ENCODE measurements around the gene HSF2.

Gene HSF2

DNA sequence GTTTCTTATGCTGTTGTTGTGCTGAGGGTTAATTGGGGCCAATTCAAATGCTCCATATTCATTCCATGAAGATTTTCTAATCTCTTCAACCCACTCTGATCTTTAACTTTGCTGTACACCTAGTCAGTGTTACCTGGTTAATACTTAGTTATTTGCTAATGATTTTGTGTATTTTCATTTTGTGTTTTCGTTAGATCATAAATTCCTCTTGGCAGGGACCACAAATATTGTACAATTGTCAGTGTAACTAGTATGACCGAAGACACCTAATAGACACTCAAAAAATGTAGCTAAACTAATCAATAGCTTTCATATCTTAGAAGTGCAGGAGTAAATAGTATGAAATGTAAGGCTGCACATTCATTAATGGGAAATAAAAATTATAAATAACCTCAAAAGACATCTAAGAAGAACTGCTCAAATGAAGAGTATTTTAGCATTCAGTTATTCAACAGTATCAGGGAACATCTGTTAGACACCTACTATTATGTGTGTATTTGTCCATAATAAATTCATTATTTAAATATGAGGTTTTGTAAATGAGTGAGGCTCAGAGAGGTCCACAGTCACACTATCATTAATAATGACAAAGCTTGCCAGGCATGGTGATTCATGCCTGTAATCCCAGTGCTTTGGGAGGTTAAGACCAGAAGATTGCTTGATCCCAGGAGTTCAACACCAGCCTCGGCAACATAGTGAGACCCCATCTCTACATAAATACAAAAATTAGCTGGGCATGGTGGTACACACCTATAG lies 13.4 kb upstream of the HSF2 start:
- no peaks in the 10 kb centered on the region for H3F3A ChIP-seq (ENCODE audit: insufficient read depth, low read length)
- no peak overlapping the region for H3K27ac ChIP-seq (ENCODE audit: low read depth, low read length, poor library complexity, severe bottlenecking)
- TF ChIP-seq, protein P1, sequence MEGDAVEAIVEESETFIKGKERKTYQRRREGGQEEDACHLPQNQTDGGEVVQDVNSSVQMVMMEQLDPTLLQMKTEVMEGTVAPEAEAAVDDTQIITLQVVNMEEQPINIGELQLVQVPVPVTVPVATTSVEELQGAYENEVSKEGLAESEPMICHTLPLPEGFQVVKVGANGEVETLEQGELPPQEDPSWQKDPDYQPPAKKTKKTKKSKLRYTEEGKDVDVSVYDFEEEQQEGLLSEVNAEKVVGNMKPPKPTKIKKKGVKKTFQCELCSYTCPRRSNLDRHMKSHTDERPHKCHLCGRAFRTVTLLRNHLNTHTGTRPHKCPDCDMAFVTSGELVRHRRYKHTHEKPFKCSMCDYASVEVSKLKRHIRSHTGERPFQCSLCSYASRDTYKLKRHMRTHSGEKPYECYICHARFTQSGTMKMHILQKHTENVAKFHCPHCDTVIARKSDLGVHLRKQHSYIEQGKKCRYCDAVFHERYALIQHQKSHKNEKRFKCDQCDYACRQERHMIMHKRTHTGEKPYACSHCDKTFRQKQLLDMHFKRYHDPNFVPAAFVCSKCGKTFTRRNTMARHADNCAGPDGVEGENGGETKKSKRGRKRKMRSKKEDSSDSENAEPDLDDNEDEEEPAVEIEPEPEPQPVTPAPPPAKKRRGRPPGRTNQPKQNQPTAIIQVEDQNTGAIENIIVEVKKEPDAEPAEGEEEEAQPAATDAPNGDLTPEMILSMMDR (IDR thresholded peaks at IDR 0.05; ENCODE audit: low read length), result no peak
- TF ChIP-seq EZH2 (IDR thresholded peaks at IDR 0.05; ENCODE audit: borderline replicate concordance, low read length), result no peak
- H4K20me1 ChIP-seq (ENCODE audit: insufficient read depth, low read length), result no peaks in the 10 kb centered on the region
- no peaks in the 10 kb centered on the region for H3K4me1 ChIP-seq (ENCODE audit: insufficient read depth, low read length, severe bottlenecking)
- H3K9me2 ChIP-seq (ENCODE audit: low read depth, low read length), result no peaks in the 10 kb centered on the region
- no peaks in the 10 kb centered on the region for H3K36me3 ChIP-seq (ENCODE audit: insufficient read depth, low read length)
- H3K27me3 ChIP-seq (ENCODE audit: insufficient read depth, low read length), result no peaks in the 10 kb centered on the region
- H3K4me3 ChIP-seq (ENCODE audit: low read depth, low read length, poor library complexity, severe bottlenecking), result no peak overlapping the region
- H3K4me2 ChIP-seq (ENCODE audit: low read length), result no peak overlapping the region
- H3K79me2 ChIP-seq (ENCODE audit: insufficient read depth, low read length), result no peaks in the 10 kb centered on the region
- H3K9me3 ChIP-seq (ENCODE audit: low read length), result no peaks in the 10 kb centered on the region
- no peak overlapping the region for H3K9ac ChIP-seq (ENCODE audit: low read length)
- no peak overlapping the region for H2AFZ ChIP-seq (ENCODE audit: low read length)

DNA sequence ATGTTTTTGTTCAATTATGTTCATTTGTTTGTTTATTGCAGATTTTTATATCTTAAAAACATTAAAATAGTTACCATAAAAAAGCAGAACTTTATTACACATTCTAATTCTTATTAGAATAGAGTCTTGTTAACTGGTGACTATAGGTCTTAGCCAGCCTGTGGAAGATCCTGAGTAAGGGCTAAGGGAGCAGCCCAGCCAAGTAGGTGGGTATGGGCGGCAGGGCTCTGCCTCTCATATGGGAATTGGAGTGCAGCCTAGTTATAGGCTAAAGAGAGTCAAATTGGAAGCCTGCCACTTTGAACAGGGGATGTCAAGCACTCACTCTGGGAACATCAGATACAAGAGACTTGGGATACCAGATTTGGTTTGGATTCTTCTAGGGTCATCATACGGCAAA lies 10.5 kb upstream of the HSF2 start:
- H3K4me1 ChIP-seq (ENCODE audit: insufficient read depth, low read length, severe bottlenecking), result no peaks in the 10 kb centered on the region
- no peak overlapping the region for H3K4me2 ChIP-seq (ENCODE audit: low read length)
- H3K9me3 ChIP-seq (ENCODE audit: low read length), result no peaks in the 10 kb centered on the region
- no peak overlapping the region for H3K27ac ChIP-seq (ENCODE audit: low read depth, low read length, poor library complexity, severe bottlenecking)
- H3K79me2 ChIP-seq (ENCODE audit: insufficient read depth, low read length), result no peaks in the 10 kb centered on the region
- H3F3A ChIP-seq (ENCODE audit: insufficient read depth, low read length), result no peaks in the 10 kb centered on the region
- H2AFZ ChIP-seq (ENCODE audit: low read length), result no peak overlapping the region
- TF ChIP-seq, protein P1 (IDR thresholded peaks at IDR 0.05; ENCODE audit: low read length), result no peak
- TF ChIP-seq EZH2 (IDR thresholded peaks at IDR 0.05; ENCODE audit: borderline replicate concordance, low read length), result no peak
- H3K9me2 ChIP-seq (ENCODE audit: low read depth, low read length), result no peaks in the 10 kb centered on the region
- no peak overlapping the region for H3K4me3 ChIP-seq (ENCODE audit: low read depth, low read length, poor library complexity, severe bottlenecking)
- H3K9ac ChIP-seq (ENCODE audit: low read length), result no peak overlapping the region
- no peaks in the 10 kb centered on the region for H3K36me3 ChIP-seq (ENCODE audit: insufficient read depth, low read length)
- no peaks in the 10 kb centered on the region for H3K27me3 ChIP-seq (ENCODE audit: insufficient read depth, low read length)
- no peaks in the 10 kb centered on the region for H4K20me1 ChIP-seq (ENCODE audit: insufficient read depth, low read length)

DNA sequence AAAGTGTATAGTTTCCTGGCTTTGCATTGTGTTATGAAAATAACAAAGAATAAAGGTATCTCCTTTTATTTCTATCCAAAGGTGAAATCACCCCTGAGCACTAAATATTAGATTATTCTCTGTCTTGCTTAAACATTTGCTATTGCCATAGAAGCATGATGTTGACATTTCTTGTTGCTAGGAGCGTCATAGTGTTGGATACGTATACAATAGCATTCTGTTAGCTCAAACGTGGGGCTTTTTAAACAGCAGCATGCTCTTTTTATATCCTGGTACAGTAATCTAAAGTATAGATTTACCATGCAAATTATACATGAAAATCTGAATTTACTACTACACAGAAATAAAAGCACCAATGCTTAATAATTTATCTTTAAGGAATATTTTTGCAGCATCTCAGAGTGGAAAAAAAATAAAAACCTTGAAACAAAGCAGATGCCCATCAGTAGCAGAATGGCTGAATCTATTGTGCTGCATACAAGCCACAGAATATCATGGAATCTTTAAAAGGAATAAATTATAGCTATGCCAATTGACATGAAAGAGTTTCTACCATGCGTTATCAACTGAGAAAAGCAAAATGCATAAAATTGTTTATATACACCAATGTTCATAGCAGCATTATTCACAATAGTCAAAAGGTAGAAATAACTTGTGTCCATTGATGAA lies 9.6 kb upstream of the HSF2 start:
- H2AFZ ChIP-seq (ENCODE audit: low read length), result no peak overlapping the region
- H3K27me3 ChIP-seq (ENCODE audit: insufficient read depth, low read length), result no peaks in the 10 kb centered on the region
- H3K36me3 ChIP-seq (ENCODE audit: insufficient read depth, low read length), result no peaks in the 10 kb centered on the region
- H3K9me2 ChIP-seq (ENCODE audit: low read depth, low read length), result no peaks in the 10 kb centered on the region
- no peak overlapping the region for H3K4me2 ChIP-seq (ENCODE audit: low read length)
- H3F3A ChIP-seq (ENCODE audit: insufficient read depth, low read length), result no peaks in the 10 kb centered on the region
- no peak overlapping the region for H3K4me3 ChIP-seq (ENCODE audit: low read depth, low read length, poor library complexity, severe bottlenecking)
- H3K4me1 ChIP-seq (ENCODE audit: insufficient read depth, low read length, severe bottlenecking), result no peaks in the 10 kb centered on the region
- H3K27ac ChIP-seq (ENCODE audit: low read depth, low read length, poor library complexity, severe bottlenecking), result no peak overlapping the region
- no peak for TF ChIP-seq EZH2 (IDR thresholded peaks at IDR 0.05; ENCODE audit: borderline replicate concordance, low read length)
- TF ChIP-seq, protein P1 (IDR thresholded peaks at IDR 0.05; ENCODE audit: low read length), result no peak
- H3K9ac ChIP-seq (ENCODE audit: low read length), result no peak overlapping the region
- no peaks in the 10 kb centered on the region for H3K79me2 ChIP-seq (ENCODE audit: insufficient read depth, low read length)
- H3K9me3 ChIP-seq (ENCODE audit: low read length), result no peaks in the 10 kb centered on the region
- H4K20me1 ChIP-seq (ENCODE audit: insufficient read depth, low read length), result no peaks in the 10 kb centered on the region

All from OCI-LY1 (cell line).